ENCODE results near the gene FMO1. TPM values are rescaled to one million over a fixed set of nuclear protein-coding genes. Genes with fewer than 3 reads are reported as not detected.

FMO1 gene
- total and polyA plus RNA-seq, 10 of the 15 experiments (the other 5 are each of a cell fraction or from before 2014, with no cell fraction given): not detected

- H3K27me3 ChIP-seq (replicated peaks in 1 of 2; ENCODE audit: control insufficient read depth in 2 of 2, insufficient read depth in 2 of 2, low read length in 1 of 2): no peaks in the 10 kb centered on the region
- ChIA-PET POLR2A (interaction anchor here (1.8 kb wide), 1 partner anchor 66 kb away, joined by 5 read pairs; no protein-coding TSS in a partner anchor), CTCF (interaction anchor here (1.1 to 3.2 kb wide), 9 partner anchors 7 to 622 kb away, joined by 3 to 162 read pairs (median 14); partner anchors contain the start of gene FMO1), SMC1A (ENCODE audit: uncharacterized antibody, unreplicated experiment) (interaction anchor here (2.4 to 4.0 kb wide), 3 partner anchors 65 to 346 kb away, joined by 13 to 60 read pairs (median 43); partner anchors contain the start of gene FMO1), RAD21 (ENCODE audit: unreplicated experiment) (interaction anchor here (1.6 kb wide), 1 partner anchor 66 kb away, joined by 3 read pairs; no protein-coding TSS in a partner anchor)
- H2AFZ ChIP-seq (ENCODE audit: control insufficient read depth, low read depth, low read length): no peak overlapping the region
- no peaks in the 10 kb centered on the region for H4K20me1 ChIP-seq (ENCODE audit: control insufficient read depth, insufficient read depth)
- H3K79me2 ChIP-seq (ENCODE audit: control insufficient read depth, insufficient read depth, low read length): no peaks in the 10 kb centered on the region
- TF ChIP-seq MEF2A (IDR thresholded peaks at IDR 0.05; ENCODE audit: insufficient read depth, low read depth, low read length): no peak
- TF ChIP-seq SMARCA5 (IDR thresholded peaks at IDR 0.05): no peak
- no peak for TF ChIP-seq HDAC6 (IDR thresholded peaks at IDR 0.05; ENCODE audit: unreplicated experiment)
- TF ChIP-seq SUPT20H (IDR thresholded peaks at IDR 0.05; ENCODE audit: borderline replicate concordance, control insufficient read depth, low read depth, low read length): no peak
- TF ChIP-seq ZNF592 (IDR thresholded peaks at IDR 0.05): no peak
- no peak for TF ChIP-seq DPF2 (IDR thresholded peaks at IDR 0.05)
- no peak for TF ChIP-seq ZBTB40 (IDR thresholded peaks at IDR 0.05; ENCODE audit: borderline replicate concordance)
- no peak for TF ChIP-seq TBL1XR1 (IDR thresholded peaks at IDR 0.05; ENCODE audit: low read depth, low read length)
- TF ChIP-seq ATF2 (IDR thresholded peaks at IDR 0.05; ENCODE audit: low read length): no peak
- H3K9ac ChIP-seq (ENCODE audit: control insufficient read depth, insufficient read depth, low read length): no peak overlapping the region
- no peak for DNase-seq (ENCODE audit: low read depth, low spot score)
- in situ Hi-C loops (cut with MboI) (no loop called here), intact Hi-C loops (cut with micrococcal nuclease; ENCODE audit: unreplicated experiment) (loop anchor here (10.0 kb wide), 1 partner anchor 227 kb away; no protein-coding TSS in a partner anchor)
- no TSS peak for BruUV-seq (replicated peaks)
- H3K4me2 ChIP-seq (ENCODE audit: control insufficient read depth, insufficient read depth): no peak overlapping the region
- ATAC-seq: no peak
- no peaks in the 10 kb centered on the region for H3K36me3 ChIP-seq (ENCODE audit: control insufficient read depth in 2 of 2, insufficient read depth in 2 of 2, low read length in 1 of 2)
- WGBS (ENCODE audit: insufficient coverage, insufficient replicate concordance, low lambda C conversion rate, missing lambda C conversion rate): 51% methylated on average over 8 of the region's 8 CpGs
- H3K9me3 ChIP-seq (replicated peaks; ENCODE audit: control insufficient read depth, insufficient read depth, low read length): no peaks in the 10 kb centered on the region
- no peak overlapping the region for H3K27ac ChIP-seq (ENCODE audit: control insufficient read depth, insufficient read depth)
- H3K4me1 ChIP-seq (ENCODE audit: control insufficient read depth, insufficient read depth, low read length): 0 out of 2 replicates have a peak, but pooled peaks cover 6% of the 10 kb centered on the region
- no peak for FAIRE-seq
- H3K4me3 ChIP-seq: no peak overlapping the region
These were observed 63.7 kb downstream of the FMO1 start for GRCh38 chr1:171311771-171312558.
